ENCODE measurements around the gene OPHN1.
"Not testable (repeated sequence)": the region's sequence is repeated elsewhere in the genome, so short reads cannot be mapped to it uniquely, and the experiment has no call there.

OPHN1 gene

GRCh38 chrX:68396953-68397352 is 36.3 kb downstream of the OPHN1 start:
- Histone ChIP-seq H3K36me3 (ENCODE audit: insufficient read depth, low read depth, low read length) (no peaks in the 10 kb centered on the region), H3K27ac (ENCODE audit: low read length) (no peak overlapping the region), H3K9ac (ENCODE audit: low read depth, low read length) (no peak overlapping the region), H3K9me3 (ENCODE audit: insufficient read depth, low read depth, low read length) (no peaks in the 10 kb centered on the region), H3K4me3 (ENCODE audit: low read length) (no peak overlapping the region), H3K27me3 (ENCODE audit: insufficient read depth, low read length) (no peaks in the 10 kb centered on the region), H3K4me1 (ENCODE audit: insufficient read depth, low read length) (no peaks in the 10 kb centered on the region)

GRCh38 chrX:68389419-68389960 is 43.8 kb downstream of the OPHN1 start:
- not testable (repeated sequence) for H3K4me3 ChIP-seq (ENCODE audit: low read length); H3K4me1 ChIP-seq (ENCODE audit: insufficient read depth, low read length); H3K9ac ChIP-seq (ENCODE audit: low read depth, low read length); H3K27me3 ChIP-seq (ENCODE audit: insufficient read depth, low read length); H3K36me3 ChIP-seq (ENCODE audit: insufficient read depth, low read depth, low read length); H3K27ac ChIP-seq (ENCODE audit: low read length); H3K9me3 ChIP-seq (ENCODE audit: insufficient read depth, low read depth, low read length)

GRCh38 chrX:68387776-68388175 is 45.5 kb downstream of the OPHN1 start:
- no peak overlapping the region for H3K9ac ChIP-seq (ENCODE audit: low read depth, low read length)
- H3K36me3 ChIP-seq (ENCODE audit: insufficient read depth, low read depth, low read length), result no peaks in the 10 kb centered on the region
- no peaks in the 10 kb centered on the region for H3K27me3 ChIP-seq (ENCODE audit: insufficient read depth, low read length)
- H3K4me1 ChIP-seq (ENCODE audit: insufficient read depth, low read length), result no peaks in the 10 kb centered on the region
- no peak overlapping the region for H3K27ac ChIP-seq (ENCODE audit: low read length)
- H3K9me3 ChIP-seq (ENCODE audit: insufficient read depth, low read depth, low read length), result no peaks in the 10 kb centered on the region
- H3K4me3 ChIP-seq (ENCODE audit: low read length), result no peak overlapping the region

GRCh38 chrX:68383540-68383939 is 49.8 kb downstream of the OPHN1 start:
- no peak overlapping the region for H3K27ac ChIP-seq (ENCODE audit: low read length)
- H3K4me3 ChIP-seq (ENCODE audit: low read length), result no peak overlapping the region
- H3K9ac ChIP-seq (ENCODE audit: low read depth, low read length), result no peak overlapping the region
- H3K9me3 ChIP-seq (ENCODE audit: insufficient read depth, low read depth, low read length), result no peaks in the 10 kb centered on the region
- no peaks in the 10 kb centered on the region for H3K4me1 ChIP-seq (ENCODE audit: insufficient read depth, low read length)
- H3K36me3 ChIP-seq (ENCODE audit: insufficient read depth, low read depth, low read length), result no peaks in the 10 kb centered on the region
- no peaks in the 10 kb centered on the region for H3K27me3 ChIP-seq (ENCODE audit: insufficient read depth, low read length)

DNA sequence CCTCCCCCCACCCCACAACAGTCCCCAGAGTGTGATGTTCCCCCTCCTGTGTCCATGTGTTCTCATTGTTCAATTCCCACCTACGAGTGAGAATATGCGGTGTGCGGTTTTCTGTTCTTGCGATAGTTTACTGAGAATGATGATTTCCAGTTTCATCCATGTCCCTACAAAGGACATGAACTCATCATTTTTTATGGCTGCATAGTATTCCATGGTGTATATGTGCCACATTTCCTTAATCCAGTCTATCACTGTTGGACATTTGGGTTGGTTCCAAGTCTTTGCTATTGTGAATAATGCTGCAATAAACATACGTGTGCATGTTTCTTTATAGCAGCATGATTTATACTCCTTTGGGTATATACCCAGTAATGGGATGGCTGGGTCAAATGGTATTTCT is 55.7 kb downstream of the OPHN1 start:
- not testable (repeated sequence) for H3K9me3 ChIP-seq (ENCODE audit: insufficient read depth, low read depth, low read length); H3K9ac ChIP-seq (ENCODE audit: low read depth, low read length); H3K27ac ChIP-seq (ENCODE audit: low read length); H3K27me3 ChIP-seq (ENCODE audit: insufficient read depth, low read length); H3K4me1 ChIP-seq (ENCODE audit: insufficient read depth, low read length); H3K36me3 ChIP-seq (ENCODE audit: insufficient read depth, low read depth, low read length); H3K4me3 ChIP-seq (ENCODE audit: low read length)

DNA sequence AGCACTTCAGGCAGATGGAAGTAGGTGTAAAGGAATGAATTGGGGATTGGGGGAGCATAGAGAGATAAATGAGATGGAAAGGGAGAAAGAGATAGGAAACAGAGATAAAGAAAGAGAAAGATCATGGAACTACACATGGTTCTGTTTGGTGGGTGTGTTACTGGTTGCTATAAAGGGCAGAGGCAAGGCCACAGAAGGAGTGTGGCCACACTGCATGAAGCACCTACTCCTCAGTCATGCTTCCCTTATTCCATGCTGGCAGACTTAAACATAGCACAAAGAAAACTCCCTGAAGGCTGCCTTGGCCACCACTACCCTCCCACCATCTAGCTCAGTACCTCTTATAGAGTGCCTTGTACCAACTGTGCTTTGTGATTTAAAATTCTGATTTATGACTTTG is 56.9 kb downstream of the OPHN1 start:
- Histone ChIP-seq H3K4me3 (ENCODE audit: low read length) (no peak overlapping the region), H3K27ac (ENCODE audit: low read length) (no peak overlapping the region), H3K9me3 (ENCODE audit: insufficient read depth, low read depth, low read length) (no peaks in the 10 kb centered on the region), H3K27me3 (ENCODE audit: insufficient read depth, low read length) (no peaks in the 10 kb centered on the region), H3K36me3 (ENCODE audit: insufficient read depth, low read depth, low read length) (no peaks in the 10 kb centered on the region), H3K9ac (ENCODE audit: low read depth, low read length) (no peak overlapping the region), H3K4me1 (ENCODE audit: insufficient read depth, low read length) (no peaks in the 10 kb centered on the region)

DNA sequence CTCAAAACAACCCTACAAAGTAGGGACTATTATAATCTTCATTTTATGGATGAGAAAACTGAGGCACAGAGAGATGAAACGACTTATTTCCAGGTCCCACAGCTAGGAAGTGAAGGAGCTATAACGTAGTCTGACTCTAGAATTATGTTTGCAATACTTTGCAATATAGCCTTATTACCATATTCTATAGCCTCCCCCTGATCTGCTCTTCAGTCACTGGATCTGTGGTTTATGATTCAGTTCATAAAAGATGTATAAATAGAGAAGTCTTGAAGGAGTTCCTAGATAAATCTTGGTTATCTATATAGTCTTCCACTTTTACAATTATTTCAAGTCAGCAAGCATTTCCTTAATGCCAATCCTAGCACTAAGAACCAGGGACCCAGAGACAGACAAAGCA is 57.5 kb downstream of the OPHN1 start:
- H3K27ac ChIP-seq (ENCODE audit: low read length), result no peak overlapping the region
- no peaks in the 10 kb centered on the region for H3K36me3 ChIP-seq (ENCODE audit: insufficient read depth, low read depth, low read length)
- H3K9me3 ChIP-seq (ENCODE audit: insufficient read depth, low read depth, low read length), result no peaks in the 10 kb centered on the region
- H3K4me1 ChIP-seq (ENCODE audit: insufficient read depth, low read length), result no peaks in the 10 kb centered on the region
- no peak overlapping the region for H3K9ac ChIP-seq (ENCODE audit: low read depth, low read length)
- no peaks in the 10 kb centered on the region for H3K27me3 ChIP-seq (ENCODE audit: insufficient read depth, low read length)
- H3K4me3 ChIP-seq (ENCODE audit: low read length), result no peak overlapping the region

DNA sequence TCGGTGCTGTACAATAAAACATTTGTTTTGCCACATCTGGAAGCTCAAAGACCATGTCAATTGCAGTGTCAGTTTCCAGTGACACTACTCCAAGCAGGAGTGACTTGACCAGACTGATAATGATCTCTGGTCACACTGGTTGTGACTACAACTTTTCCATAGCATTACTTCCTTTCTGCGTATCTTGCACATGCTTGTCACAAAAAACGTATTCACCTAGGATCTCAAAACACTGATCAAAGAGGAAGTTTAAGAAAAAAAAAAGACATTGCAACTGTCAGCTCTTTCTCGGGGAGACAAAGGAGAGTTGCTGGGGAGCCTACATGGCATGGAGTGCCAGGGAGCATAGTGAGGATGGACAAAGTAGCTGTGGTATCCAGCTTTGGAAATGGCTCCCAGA is 60.6 kb downstream of the OPHN1 start:
- Histone ChIP-seq H3K9ac (ENCODE audit: low read depth, low read length) (no peak overlapping the region), H3K27ac (ENCODE audit: low read length) (no peak overlapping the region), H3K4me1 (ENCODE audit: insufficient read depth, low read length) (no peaks in the 10 kb centered on the region), H3K36me3 (ENCODE audit: insufficient read depth, low read depth, low read length) (no peaks in the 10 kb centered on the region), H3K9me3 (ENCODE audit: insufficient read depth, low read depth, low read length) (no peaks in the 10 kb centered on the region), H3K4me3 (ENCODE audit: low read length) (no peak overlapping the region), H3K27me3 (ENCODE audit: insufficient read depth, low read length) (no peaks in the 10 kb centered on the region)

GRCh38 chrX:68369559-68369958 is 63.7 kb downstream of the OPHN1 start:
- Histone ChIP-seq H3K4me1 (ENCODE audit: insufficient read depth, low read length) (no peaks in the 10 kb centered on the region), H3K27me3 (ENCODE audit: insufficient read depth, low read length) (no peaks in the 10 kb centered on the region), H3K9me3 (ENCODE audit: insufficient read depth, low read depth, low read length) (no peaks in the 10 kb centered on the region), H3K36me3 (ENCODE audit: insufficient read depth, low read depth, low read length) (no peaks in the 10 kb centered on the region), H3K27ac (ENCODE audit: low read length) (no peak overlapping the region), H3K9ac (ENCODE audit: low read depth, low read length) (no peak overlapping the region), H3K4me3 (ENCODE audit: low read length) (no peak overlapping the region)

DNA sequence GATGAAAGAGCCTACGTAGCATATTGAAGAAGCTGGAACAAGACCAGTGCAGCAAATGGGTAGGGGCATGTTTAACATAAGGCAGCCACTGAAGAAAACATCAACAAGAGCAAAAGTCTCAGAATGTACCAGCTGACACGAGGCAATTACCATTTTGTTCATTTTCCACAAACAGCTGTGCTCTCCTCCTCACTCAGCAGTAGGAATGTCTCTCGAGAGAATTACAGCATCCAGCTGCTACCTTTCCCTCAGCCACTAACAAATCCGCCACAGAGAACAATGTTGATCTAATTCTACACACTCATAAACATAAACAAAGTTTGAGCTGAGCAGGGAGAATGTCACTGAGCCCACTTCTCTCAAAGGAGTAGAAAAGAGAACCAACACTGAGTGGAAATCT is 68.0 kb downstream of the OPHN1 start:
- H3K9me3 ChIP-seq (ENCODE audit: insufficient read depth, low read depth, low read length), result no peaks in the 10 kb centered on the region
- H3K27ac ChIP-seq (ENCODE audit: low read length), result no peak overlapping the region
- H3K4me1 ChIP-seq (ENCODE audit: insufficient read depth, low read length), result no peaks in the 10 kb centered on the region
- no peak overlapping the region for H3K9ac ChIP-seq (ENCODE audit: low read depth, low read length)
- no peaks in the 10 kb centered on the region for H3K36me3 ChIP-seq (ENCODE audit: insufficient read depth, low read depth, low read length)
- no peak overlapping the region for H3K4me3 ChIP-seq (ENCODE audit: low read length)
- no peaks in the 10 kb centered on the region for H3K27me3 ChIP-seq (ENCODE audit: insufficient read depth, low read length)

- no peaks in the 10 kb centered on the region for H3K27me3 ChIP-seq (ENCODE audit: insufficient read depth, low read length)
- no peak overlapping the region for H3K4me3 ChIP-seq (ENCODE audit: low read length)
- no peak overlapping the region for H3K9ac ChIP-seq (ENCODE audit: low read depth, low read length)
- H3K4me1 ChIP-seq (ENCODE audit: insufficient read depth, low read length), result no peaks in the 10 kb centered on the region
- no peaks in the 10 kb centered on the region for H3K9me3 ChIP-seq (ENCODE audit: insufficient read depth, low read depth, low read length)
- no peak overlapping the region for H3K27ac ChIP-seq (ENCODE audit: low read length)
- no peaks in the 10 kb centered on the region for H3K36me3 ChIP-seq (ENCODE audit: insufficient read depth, low read depth, low read length)
These were observed 69.3 kb downstream of the OPHN1 start for GRCh38 chrX:68363984-68364383.

DNA sequence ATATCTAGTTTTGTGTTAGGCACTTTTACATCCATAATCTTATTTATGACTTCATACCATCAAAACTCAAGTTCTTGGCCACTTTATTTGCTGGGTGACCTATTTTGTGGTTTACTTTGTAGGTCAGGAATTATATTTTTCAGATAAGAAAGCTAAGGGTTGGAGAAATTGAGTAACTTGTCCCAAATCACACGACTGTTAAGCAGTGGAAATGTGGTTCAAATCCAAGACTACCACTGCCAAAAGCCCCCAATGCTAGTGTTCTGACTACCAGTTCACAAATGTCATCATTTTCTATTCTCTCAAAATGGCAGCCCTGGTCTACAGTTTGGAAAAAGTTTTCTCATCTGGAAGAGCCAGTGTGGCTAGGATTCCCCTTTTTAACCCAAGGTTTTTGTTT is 74.6 kb downstream of the OPHN1 start:
- Histone ChIP-seq H3K36me3 (ENCODE audit: insufficient read depth, low read depth, low read length) (no peaks in the 10 kb centered on the region), H3K4me3 (ENCODE audit: low read length) (no peak overlapping the region), H3K27ac (ENCODE audit: low read length) (no peak overlapping the region), H3K9me3 (ENCODE audit: insufficient read depth, low read depth, low read length) (no peaks in the 10 kb centered on the region), H3K27me3 (ENCODE audit: insufficient read depth, low read length) (no peaks in the 10 kb centered on the region), H3K9ac (ENCODE audit: low read depth, low read length) (no peak overlapping the region), H3K4me1 (ENCODE audit: insufficient read depth, low read length) (no peaks in the 10 kb centered on the region)

GRCh38 chrX:68355629-68355920 is 77.7 kb downstream of the OPHN1 start:
- Histone ChIP-seq H3K4me3 (ENCODE audit: low read length) (no peak overlapping the region), H3K27ac (ENCODE audit: low read length) (no peak overlapping the region), H3K9me3 (ENCODE audit: insufficient read depth, low read depth, low read length) (no peaks in the 10 kb centered on the region), H3K9ac (ENCODE audit: low read depth, low read length) (no peak overlapping the region), H3K27me3 (ENCODE audit: insufficient read depth, low read length) (no peaks in the 10 kb centered on the region), H3K36me3 (ENCODE audit: insufficient read depth, low read depth, low read length) (no peaks in the 10 kb centered on the region), H3K4me1 (ENCODE audit: insufficient read depth, low read length) (no peaks in the 10 kb centered on the region)

Measured in iPS-20b (cell line).